ENCODE results near the gene ITGA2. TPM values are rescaled to one million over a fixed set of nuclear protein-coding genes. Genes with fewer than 3 reads are reported as not detected.

Gene ITGA2
- total RNA-seq, 2 experiments from 2014 or later, result 0.74 to 0.86 TPM

DNA sequence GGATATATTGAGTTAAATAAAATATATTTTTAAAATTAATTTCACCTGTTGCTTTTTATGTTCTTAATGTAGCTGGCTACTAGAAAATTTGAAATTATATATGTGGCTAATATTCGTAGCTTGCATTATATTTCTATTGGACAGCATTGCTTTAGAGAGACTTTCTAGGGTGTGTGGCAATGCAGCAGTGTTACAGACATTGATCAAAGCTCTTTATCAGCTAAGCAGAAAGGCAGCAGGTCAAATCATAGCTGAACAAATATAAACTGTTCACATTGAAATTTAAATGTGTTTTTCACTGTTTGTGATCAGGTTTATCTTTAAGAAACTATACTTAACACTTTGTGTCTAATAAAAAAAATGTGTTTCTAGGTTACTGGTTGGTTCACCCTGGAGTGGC, 52.6 kb downstream of the ITGA2 start:
- CTCF ChIA-PET, result interaction anchor here (0.6 to 2.4 kb wide), 5 partner anchors 10 to 126 kb away, joined by 3 to 8 read pairs (median 3); no protein-coding TSS in a partner anchor
- intact Hi-C loops (cut with micrococcal nuclease), result loop anchor here (2.0 kb wide), 1 partner anchor 37 kb away; no protein-coding TSS in a partner anchor
- no peak for ATAC-seq

GRCh38 chr5:53045263-53045662, 56.1 kb downstream of the ITGA2 start:
- Mint-ChIP-seq H3K4me3 (no peak overlapping the region), H3K4me1 (ENCODE audit: low read depth) (peaks cover 37% of the 10 kb centered on the region), H3K36me3 (ENCODE audit: low read depth) (no peaks in the 10 kb centered on the region), H3K27ac (no peak overlapping the region), H3K27me3 (peaks cover 3% of the 10 kb centered on the region), H3K9me3 (no peaks in the 10 kb centered on the region)
- CTCF ChIA-PET, result no interaction called here
- no peak for TF ChIP-seq CTCF (IDR thresholded peaks at IDR 0.05)
- ATAC-seq, result no peak
- DNase-seq, result no peak
- intact Hi-C loops (cut with micrococcal nuclease), result no loop called here
- POLR2A ChIA-PET, result no interaction called here

More for the DNA sequence above, 52.6 kb downstream of the ITGA2 start:
- POLR2A ChIA-PET, result interaction anchor here (0.6 to 1.1 kb wide), 2 partner anchors 13 to 27 kb away, joined by 3 to 4 read pairs; no protein-coding TSS in a partner anchor
- no peak for DNase-seq
- no peak overlapping the region for H3K27ac Mint-ChIP-seq
- no peak overlapping the region for H3K4me3 Mint-ChIP-seq
- H3K36me3 Mint-ChIP-seq (ENCODE audit: low read depth), result no peaks in the 10 kb centered on the region
- peaks cover 47% of the 10 kb centered on the region for H3K4me1 Mint-ChIP-seq (ENCODE audit: low read depth)
- no peaks in the 10 kb centered on the region for H3K9me3 Mint-ChIP-seq
- H3K27me3 Mint-ChIP-seq, result peaks cover 3% of the 10 kb centered on the region
- TF ChIP-seq CTCF (IDR thresholded peaks at IDR 0.05), result no peak

DNA sequence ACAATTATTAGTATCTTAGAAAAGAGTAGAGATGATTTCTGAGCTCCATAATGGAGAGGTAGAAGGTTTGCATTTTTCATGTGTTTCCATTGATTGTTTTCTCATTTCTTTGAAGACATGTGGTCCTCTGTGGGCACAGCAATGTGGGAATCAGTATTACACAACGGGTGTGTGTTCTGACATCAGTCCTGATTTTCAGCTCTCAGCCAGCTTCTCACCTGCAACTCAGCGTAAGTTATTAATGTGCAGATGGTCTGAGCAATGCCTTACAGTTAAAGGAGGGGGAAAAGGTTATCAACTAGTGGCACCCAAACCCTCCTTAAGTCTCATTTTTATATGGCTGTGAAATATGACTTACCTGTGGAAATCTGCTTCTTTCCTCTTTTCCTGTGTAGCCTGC, 59.1 kb downstream of the ITGA2 start:
- Mint-ChIP-seq H3K36me3 (ENCODE audit: low read depth) (no peaks in the 10 kb centered on the region), H3K9me3 (no peaks in the 10 kb centered on the region), H3K4me3 (no peak overlapping the region), H3K27me3 (no peaks in the 10 kb centered on the region), H3K27ac (no peak overlapping the region), H3K4me1 (ENCODE audit: low read depth) (peaks cover 18% of the 10 kb centered on the region)
- ATAC-seq (no peak), DNase-seq (no peak)
- ChIA-PET CTCF (interaction anchor here (0.6 to 1.5 kb wide), 5 partner anchors 12 to 1960 kb away, joined by 3 read pairs; no protein-coding TSS in a partner anchor), POLR2A (no interaction called here)
- intact Hi-C loops (cut with micrococcal nuclease), result no loop called here
- TF ChIP-seq CTCF (IDR thresholded peaks at IDR 0.05), result no peak

DNA sequence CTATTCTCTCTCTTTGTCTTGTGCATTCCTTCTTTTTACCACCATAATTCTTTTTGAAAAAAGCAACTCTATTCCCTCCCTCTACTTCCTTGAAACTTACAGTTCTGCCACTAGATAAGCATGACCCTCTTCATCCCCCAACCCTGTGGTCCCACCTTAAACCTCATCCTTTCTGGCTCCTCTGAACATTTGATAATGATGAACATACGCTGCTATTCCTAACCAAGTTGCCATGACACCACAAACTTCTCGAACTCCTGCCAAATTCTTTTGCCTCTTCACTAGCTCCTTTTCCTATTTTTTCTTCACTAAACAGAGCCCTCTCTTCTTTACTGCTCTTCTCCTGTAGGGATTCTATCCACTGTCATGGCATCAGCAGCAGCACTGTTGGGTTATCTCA, 63.3 kb downstream of the ITGA2 start:
- no peaks in the 10 kb centered on the region for H3K36me3 Mint-ChIP-seq (ENCODE audit: low read depth)
- ATAC-seq (no peak), DNase-seq (no peak)
- intact Hi-C loops (cut with micrococcal nuclease), result no loop called here
- H3K4me3 Mint-ChIP-seq, result no peak overlapping the region
- ChIA-PET CTCF (interaction anchor here (1.2 kb wide), 1 partner anchor 17 kb away, joined by 3 read pairs; no protein-coding TSS in a partner anchor), POLR2A (interaction anchor here (1.2 kb wide), 1 partner anchor 20 kb away, joined by 3 read pairs; no protein-coding TSS in a partner anchor)
- H3K4me1 Mint-ChIP-seq (ENCODE audit: low read depth), result peaks cover 4% of the 10 kb centered on the region
- no peak for TF ChIP-seq CTCF (IDR thresholded peaks at IDR 0.05)
- no peaks in the 10 kb centered on the region for H3K9me3 Mint-ChIP-seq
- no peak overlapping the region for H3K27ac Mint-ChIP-seq
- peaks cover 2% of the 10 kb centered on the region for H3K27me3 Mint-ChIP-seq

- no peaks in the 10 kb centered on the region for H3K36me3 Mint-ChIP-seq (ENCODE audit: low read depth)
- DNase-seq (no peak), ATAC-seq (no peak)
- no peak for TF ChIP-seq CTCF (IDR thresholded peaks at IDR 0.05)
- no peaks in the 10 kb centered on the region for H3K9me3 Mint-ChIP-seq
- no peaks in the 10 kb centered on the region for H3K4me1 Mint-ChIP-seq (ENCODE audit: low read depth)
- no peak overlapping the region for H3K4me3 Mint-ChIP-seq
- ChIA-PET POLR2A (interaction anchor here (1.2 kb wide), 1 partner anchor 21 kb away, joined by 3 read pairs; no protein-coding TSS in a partner anchor), CTCF (interaction anchor here (1.2 kb wide), 1 partner anchor 18 kb away, joined by 3 read pairs; no protein-coding TSS in a partner anchor)
- intact Hi-C loops (cut with micrococcal nuclease), result no loop called here
- peaks cover 3% of the 10 kb centered on the region for H3K27me3 Mint-ChIP-seq
- no peak overlapping the region for H3K27ac Mint-ChIP-seq
These were observed 64.2 kb downstream of the ITGA2 start for GRCh38 chr5:53053364-53053763.

Data from activated CD8-positive, alpha-beta T cell treated with anti-CD3 and anti-CD28 coated beads for 36 hours (primary cell).